ENCODE results near the gene PHC2.

DNA sequence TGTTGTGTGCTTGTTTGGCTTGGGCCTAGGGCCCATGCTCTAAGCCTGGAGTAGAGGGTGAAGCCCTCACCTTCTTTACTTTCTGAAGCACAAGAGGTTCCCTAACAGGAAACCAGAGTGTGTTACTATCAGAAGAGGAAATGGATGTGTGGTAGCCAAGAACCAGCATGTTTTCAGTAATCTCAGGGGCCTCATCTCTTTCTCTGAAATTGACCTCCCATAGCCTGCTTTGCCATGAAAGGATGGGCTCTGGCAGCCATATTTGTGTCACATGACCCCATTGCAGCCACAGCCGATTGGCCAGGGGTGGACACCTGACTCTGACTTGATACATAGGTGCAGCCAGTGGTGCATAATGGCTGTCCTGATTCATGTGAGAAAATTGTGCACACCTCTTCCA, 128.6 kb downstream of the PHC2 start:
- TF ChIP-seq, protein P1, sequence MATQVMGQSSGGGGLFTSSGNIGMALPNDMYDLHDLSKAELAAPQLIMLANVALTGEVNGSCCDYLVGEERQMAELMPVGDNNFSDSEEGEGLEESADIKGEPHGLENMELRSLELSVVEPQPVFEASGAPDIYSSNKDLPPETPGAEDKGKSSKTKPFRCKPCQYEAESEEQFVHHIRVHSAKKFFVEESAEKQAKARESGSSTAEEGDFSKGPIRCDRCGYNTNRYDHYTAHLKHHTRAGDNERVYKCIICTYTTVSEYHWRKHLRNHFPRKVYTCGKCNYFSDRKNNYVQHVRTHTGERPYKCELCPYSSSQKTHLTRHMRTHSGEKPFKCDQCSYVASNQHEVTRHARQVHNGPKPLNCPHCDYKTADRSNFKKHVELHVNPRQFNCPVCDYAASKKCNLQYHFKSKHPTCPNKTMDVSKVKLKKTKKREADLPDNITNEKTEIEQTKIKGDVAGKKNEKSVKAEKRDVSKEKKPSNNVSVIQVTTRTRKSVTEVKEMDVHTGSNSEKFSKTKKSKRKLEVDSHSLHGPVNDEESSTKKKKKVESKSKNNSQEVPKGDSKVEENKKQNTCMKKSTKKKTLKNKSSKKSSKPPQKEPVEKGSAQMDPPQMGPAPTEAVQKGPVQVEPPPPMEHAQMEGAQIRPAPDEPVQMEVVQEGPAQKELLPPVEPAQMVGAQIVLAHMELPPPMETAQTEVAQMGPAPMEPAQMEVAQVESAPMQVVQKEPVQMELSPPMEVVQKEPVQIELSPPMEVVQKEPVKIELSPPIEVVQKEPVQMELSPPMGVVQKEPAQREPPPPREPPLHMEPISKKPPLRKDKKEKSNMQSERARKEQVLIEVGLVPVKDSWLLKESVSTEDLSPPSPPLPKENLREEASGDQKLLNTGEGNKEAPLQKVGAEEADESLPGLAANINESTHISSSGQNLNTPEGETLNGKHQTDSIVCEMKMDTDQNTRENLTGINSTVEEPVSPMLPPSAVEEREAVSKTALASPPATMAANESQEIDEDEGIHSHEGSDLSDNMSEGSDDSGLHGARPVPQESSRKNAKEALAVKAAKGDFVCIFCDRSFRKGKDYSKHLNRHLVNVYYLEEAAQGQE (IDR thresholded peaks at IDR 0.05; ENCODE audit: borderline replicate concordance), result no peak; the same call in 1 of the 2 replicates
- TF ChIP-seq, protein P1 (CRISPR knock-in tag; IDR thresholded peaks at IDR 0.05; ENCODE audit: low read depth), result no peak
- TF ChIP-seq NRF1 (conservative IDR thresholded peaks at IDR 0.05 in 1 of 2, IDR thresholded peaks at IDR 0.05 in 1 of 2), result no peak
- TF ChIP-seq, protein P2, sequence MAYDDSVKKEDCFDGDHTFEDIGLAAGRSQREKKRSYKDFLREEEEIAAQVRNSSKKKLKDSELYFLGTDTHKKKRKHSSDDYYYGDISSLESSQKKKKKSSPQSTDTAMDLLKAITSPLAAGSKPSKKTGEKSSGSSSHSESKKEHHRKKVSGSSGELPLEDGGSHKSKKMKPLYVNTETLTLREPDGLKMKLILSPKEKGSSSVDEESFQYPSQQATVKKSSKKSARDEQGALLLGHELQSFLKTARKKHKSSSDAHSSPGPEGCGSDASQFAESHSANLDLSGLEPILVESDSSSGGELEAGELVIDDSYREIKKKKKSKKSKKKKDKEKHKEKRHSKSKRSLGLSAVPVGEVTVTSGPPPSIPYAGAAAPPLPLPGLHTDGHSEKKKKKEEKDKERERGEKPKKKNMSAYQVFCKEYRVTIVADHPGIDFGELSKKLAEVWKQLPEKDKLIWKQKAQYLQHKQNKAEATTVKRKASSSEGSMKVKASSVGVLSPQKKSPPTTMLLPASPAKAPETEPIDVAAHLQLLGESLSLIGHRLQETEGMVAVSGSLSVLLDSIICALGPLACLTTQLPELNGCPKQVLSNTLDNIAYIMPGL (CRISPR knock-in tag; IDR thresholded peaks at IDR 0.05), result no peak
- TF ChIP-seq, protein P3, sequence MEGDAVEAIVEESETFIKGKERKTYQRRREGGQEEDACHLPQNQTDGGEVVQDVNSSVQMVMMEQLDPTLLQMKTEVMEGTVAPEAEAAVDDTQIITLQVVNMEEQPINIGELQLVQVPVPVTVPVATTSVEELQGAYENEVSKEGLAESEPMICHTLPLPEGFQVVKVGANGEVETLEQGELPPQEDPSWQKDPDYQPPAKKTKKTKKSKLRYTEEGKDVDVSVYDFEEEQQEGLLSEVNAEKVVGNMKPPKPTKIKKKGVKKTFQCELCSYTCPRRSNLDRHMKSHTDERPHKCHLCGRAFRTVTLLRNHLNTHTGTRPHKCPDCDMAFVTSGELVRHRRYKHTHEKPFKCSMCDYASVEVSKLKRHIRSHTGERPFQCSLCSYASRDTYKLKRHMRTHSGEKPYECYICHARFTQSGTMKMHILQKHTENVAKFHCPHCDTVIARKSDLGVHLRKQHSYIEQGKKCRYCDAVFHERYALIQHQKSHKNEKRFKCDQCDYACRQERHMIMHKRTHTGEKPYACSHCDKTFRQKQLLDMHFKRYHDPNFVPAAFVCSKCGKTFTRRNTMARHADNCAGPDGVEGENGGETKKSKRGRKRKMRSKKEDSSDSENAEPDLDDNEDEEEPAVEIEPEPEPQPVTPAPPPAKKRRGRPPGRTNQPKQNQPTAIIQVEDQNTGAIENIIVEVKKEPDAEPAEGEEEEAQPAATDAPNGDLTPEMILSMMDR (IDR thresholded peaks at IDR 0.05 in 2 of 3, conservative IDR thresholded peaks at IDR 0.05 in 1 of 3; ENCODE audit: insufficient read depth in 2 of 3, low read depth in 1 of 3, low read length in 3 of 3), result no peak
- TF ChIP-seq ZNF174 (CRISPR knock-in tag; IDR thresholded peaks at IDR 0.05), result no peak
- TF ChIP-seq BRF1 (IDR thresholded peaks at IDR 0.05; ENCODE audit: borderline replicate concordance, extremely low read depth, insufficient read length), result no peak
- TF ChIP-seq, protein P4, sequence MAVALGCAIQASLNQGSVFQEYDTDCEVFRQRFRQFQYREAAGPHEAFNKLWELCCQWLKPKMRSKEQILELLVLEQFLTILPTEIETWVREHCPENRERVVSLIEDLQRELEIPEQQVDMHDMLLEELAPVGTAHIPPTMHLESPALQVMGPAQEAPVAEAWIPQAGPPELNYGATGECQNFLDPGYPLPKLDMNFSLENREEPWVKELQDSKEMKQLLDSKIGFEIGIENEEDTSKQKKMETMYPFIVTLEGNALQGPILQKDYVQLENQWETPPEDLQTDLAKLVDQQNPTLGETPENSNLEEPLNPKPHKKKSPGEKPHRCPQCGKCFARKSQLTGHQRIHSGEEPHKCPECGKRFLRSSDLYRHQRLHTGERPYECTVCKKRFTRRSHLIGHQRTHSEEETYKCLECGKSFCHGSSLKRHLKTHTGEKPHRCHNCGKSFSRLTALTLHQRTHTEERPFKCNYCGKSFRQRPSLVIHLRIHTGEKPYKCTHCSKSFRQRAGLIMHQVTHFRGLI (CRISPR knock-in tag; IDR thresholded peaks at IDR 0.05), result no peak

Measured in K562 (cell line).